LHCN-M2 (cell line): ENCODE data around the gene CSHL1. TPM values are rescaled to one million over a fixed set of nuclear protein-coding genes. Genes with fewer than 3 reads are reported as not detected.
"Not testable (repeated sequence)": the region's sequence is repeated elsewhere in the genome, so short reads cannot be mapped to it uniquely, and the experiment has no call there.

Source experiments
- DNase-seq: peaks from one replicate; pipeline ENCODE4 v3.0.0-alpha.2; 2012; ENCODE audit warnings: low read depth
- total RNA-seq: library from RNA; depleted of rRNA; stranded (reverse); fragments of >200 nt; gene quantifications from 2 replicates; pipeline ENCODE4 v1.2.3, GENCODE V29; 2014

The CSHL1 gene
- total RNA-seq, 1 experiment from 2014 or later, result not detected

GRCh38 chr17:63918789-63919305, 7.8 kb upstream of the CSHL1 start, which contains the start of gene GH1:
TSS of gene GH1 (minus strand) at chr17:63918839. CDS start at chr17:63918776, 63 bp downstream.
- not testable (repeated sequence) for DNase-seq

DNA sequence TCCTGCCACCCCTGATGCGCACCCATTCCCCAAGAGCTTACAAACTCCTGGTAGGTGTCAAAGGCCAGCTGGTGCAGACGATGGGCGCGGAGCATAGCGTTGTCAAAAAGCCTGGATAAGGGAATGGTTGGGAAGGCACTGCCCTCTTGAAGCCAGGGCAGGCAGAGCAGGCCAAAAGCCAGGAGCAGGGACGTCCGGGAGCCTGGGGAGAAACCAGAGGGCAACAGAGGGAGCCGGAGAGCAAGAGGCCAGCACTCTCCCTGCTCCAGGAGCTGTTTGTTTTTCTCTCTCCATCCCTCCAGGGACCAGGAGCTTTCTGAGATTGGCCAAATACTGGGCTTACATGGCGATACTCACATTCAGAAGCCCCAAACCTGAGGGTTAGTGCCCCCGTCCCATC, 7.2 kb upstream of the CSHL1 start:
- DNase-seq, result peak; percentile 11

DNA sequence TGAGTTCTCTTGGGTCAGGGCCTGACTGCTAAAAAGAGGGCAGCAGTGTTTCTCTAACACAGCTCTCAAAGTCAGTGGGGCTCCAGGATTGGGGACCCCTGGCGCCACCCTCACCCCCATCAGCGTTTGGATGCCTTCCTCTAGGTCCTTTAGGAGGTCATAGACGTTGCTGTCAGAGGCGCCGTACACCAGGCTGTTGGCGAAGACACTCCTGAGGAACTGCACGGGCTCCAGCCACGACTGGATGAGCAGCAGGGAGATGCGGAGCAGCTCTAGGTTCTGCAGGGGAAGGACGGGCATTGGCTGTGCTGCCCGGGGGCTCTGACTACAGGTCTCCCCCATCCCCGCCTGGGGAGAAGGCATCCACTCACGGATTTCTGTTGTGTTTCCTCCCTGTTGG, 6.6 kb upstream of the CSHL1 start:
- DNase-seq, result no peak

DNA sequence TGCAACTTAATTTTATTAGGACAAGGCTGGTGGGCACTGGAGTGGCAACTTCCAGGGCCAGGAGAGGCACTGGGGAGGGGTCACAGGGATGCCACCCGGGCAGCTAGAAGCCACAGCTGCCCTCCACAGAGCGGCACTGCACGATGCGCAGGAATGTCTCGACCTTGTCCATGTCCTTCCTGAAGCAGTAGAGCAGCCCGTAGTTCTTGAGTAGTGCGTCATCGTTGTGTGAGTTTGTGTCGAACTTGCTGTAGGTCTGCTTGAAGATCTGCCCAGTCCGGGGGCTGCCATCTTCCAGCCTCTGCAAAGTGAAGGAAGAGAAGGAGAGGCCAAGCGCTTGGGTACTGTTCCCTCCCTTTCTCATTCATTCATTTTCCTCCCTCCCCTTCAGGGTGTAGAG, 6.1 kb upstream of the CSHL1 start:
- not testable (repeated sequence) for DNase-seq

- no peak for DNase-seq
Measured at GRCh38 chr17:63916566-63917185, 5.6 kb upstream of the CSHL1 start.

DNA sequence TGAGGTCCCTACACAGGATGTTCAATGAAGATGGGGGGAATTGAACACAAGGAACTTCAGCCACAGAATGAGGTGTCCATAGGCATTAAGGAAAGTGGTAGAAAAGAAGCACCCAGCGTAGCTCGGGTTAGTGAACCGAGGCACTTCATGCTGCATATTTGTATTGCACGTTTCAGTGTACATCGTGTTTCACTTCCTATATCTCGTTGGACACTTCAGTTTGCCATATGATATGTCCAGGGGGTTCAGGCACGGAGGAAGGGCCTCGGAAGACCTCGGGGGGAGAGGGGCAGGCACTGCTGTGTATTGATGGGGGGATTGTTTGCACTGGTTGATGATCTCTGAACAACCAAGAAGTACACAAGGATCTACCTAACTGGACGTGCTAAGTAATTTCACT, 4.7 kb upstream of the CSHL1 start:
- DNase-seq, result not testable (repeated sequence)

GRCh38 chr17:63914471-63914870, 3.4 kb upstream of the CSHL1 start:
- DNase-seq, result no peak

GRCh38 chr17:63911657-63912100, 621 bp upstream of the CSHL1 start:
- no peak for DNase-seq

GRCh38 chr17:63910096-63910495, 962 bp downstream of the CSHL1 start:
- no peak for DNase-seq

- not testable (repeated sequence) for DNase-seq
Measured at GRCh38 chr17:63909586-63909985, 1.5 kb downstream of the CSHL1 start.

DNA sequence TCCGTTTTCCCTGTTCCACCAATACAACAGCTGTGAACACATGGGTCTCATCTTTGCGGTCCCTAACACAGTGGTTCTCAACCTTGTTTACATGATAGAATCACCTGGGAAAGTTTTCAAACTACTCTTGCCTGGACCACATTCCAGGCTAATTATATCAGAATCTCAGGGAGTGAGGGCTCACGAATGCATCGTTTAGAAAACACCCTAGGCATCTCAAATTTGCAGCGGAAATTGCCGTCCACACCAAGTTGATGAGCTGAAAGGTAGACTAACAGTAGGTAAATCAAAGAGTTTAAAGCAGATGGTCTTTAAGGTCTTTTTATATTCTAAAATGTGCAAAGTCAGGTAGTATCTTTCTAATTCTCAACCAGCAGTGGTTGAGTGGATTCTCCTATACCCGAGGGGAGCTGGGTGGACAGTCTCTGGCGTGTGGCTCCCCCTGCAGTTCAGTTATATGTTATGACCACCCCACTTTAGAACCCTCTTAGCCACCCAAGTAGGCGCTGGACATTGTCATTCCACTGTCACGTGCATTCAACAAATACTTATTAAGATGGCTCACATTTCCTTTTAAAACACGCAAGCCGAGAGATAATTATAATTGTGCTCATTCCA, 3.8 kb downstream of the CSHL1 start:
- DNase-seq, result peak; percentile 49

DNA sequence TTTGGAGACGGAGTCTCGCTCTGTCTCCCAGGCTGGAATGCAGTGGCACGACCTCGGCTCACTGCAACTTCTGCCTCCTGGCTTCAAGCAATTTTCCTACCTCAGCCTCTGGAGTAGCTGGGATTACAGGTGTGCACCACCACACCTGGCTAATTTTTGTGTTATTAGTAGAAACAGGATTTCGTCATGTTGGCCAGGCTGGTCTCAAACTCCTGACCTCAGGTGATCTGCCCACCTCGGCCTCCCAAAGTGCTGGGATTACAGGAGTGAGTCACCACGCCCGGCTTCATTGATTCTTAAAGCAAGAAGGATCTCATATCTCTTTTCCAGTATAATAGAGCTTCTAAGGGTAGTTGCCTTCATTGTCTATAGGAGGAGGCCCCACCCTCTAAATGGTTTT, 6.3 kb downstream of the CSHL1 start:
- DNase-seq, result not testable (repeated sequence)

DNA sequence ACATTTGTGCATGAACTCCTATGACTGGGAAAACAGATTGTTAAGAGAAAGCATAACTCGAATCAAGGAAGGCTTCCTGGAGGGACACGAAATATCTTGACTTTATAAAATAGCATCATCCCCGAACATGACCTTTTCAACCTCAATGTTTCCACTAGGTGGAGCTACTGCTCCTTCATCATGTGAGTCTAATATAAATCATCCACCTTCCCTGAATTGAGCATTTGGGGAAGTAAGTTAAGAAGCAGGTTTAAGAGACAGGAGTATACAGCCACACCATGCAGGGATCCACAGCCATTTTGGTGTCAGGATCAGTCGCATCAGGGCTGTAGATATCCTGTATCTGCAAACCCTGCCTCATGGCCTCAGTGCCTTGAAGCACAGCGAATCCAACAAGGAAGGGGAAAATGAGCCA, 7.3 kb downstream of the CSHL1 start:
- DNase-seq, result not testable (repeated sequence)

DNA sequence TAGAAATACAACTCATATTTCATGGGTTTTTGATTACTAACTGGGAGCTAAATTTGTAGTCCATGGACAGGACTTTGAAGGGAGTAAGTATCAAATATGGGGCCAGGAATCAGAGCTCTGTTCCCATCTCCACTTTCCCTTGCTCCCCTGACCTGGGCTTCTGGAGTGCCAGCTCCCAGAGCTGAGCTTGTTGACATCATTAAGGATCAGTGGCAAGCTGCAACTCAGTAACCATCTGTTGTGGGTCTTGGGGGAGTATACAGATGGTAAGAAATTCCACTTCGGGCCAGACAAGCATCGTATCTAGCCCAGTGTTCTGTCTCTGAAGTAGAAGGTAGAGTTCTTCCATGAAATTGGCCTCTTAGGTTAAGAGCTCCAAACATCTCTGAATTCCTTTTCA, 9.1 kb downstream of the CSHL1 start:
- not testable (repeated sequence) for DNase-seq

DNA sequence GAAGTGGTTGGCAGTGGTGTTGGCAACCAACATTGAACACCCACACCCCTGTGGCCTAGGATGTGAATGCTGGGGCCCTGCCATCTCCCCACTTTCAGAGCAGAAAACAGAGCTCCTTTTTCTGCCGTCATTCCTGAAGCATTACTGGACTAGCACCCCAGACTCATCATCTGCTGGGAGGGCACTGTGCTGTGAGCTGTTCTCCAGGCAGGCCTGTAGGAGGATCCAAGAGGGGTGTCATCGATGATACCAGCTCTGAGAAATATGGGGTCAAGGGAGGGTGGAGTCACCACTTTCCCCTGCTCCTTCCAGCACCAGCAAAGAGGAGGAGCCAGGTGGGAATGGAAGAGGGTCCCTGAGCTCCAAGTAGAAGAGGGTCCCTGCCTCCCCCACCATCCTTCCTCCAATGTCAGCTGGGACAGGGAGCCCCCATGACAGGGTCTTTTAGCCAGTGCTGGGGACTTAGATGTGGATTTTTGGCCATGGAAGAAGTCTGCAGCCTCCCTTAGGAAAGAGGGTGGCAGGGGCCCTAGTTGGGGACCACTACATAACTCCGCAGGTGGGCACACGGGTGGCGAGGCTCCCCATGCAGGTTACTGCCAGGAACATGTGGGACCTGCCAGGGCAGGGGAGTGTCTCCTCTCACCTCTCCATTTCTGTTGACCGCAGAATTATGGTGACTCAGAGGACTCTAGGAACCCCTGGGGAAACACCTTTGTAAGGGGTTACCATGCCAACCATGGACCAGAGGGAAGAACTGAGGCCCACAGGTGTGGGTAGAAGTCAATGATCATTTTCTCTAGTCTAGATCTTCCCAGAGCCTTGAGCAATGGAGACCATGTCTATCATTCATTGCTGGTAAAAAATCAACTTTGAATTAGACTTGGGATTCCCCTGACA, 11.9 kb downstream of the CSHL1 start:
- DNase-seq, result peak; percentile 5

DNA sequence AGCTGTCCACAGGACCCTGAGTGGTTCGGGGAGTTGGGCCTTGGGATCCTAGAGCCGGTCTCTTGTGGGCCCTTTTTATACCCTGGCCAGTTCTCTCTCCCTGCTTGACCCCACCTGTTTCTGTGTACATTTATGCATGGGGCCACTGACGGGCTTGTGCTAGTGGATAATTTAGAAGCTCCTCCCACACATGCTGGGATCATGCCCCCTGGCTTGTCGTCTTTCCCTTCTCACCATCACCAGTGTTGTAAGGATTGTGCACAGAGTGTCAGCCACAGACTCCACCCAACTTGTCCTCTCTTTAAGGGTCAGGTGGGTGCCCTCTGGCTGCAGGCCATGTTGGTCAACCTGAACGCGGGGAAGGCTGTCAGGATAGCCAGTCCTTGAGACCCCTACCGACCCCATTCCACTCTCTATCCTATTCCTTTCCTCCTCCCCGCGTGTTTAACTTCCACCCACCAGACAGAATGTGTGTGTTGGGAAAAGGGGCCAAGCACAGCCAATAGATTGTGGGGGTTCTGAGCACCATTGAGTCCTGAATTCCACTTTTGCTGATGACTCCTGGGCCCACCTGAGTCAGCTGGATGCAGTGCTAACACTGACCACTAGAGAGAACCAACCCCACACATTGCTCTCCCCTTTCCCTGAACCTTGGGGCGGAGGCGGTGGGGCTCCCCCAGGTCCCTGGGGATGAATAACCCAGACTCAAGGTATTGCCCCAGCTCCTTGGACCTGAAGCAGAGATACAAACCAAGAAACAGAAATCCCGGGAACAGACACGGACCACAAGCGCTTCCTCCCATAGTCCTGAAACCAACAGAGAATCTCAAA, 14.3 kb downstream of the CSHL1 start, which contains the start of gene CSH1:
Gene CSH1, minus strand, starts transcription at position 51 of the 831 bp plus-strand sequence. CDS start 63 bp downstream, outside the sequence.
- DNase-seq, result not testable (repeated sequence)

DNA sequence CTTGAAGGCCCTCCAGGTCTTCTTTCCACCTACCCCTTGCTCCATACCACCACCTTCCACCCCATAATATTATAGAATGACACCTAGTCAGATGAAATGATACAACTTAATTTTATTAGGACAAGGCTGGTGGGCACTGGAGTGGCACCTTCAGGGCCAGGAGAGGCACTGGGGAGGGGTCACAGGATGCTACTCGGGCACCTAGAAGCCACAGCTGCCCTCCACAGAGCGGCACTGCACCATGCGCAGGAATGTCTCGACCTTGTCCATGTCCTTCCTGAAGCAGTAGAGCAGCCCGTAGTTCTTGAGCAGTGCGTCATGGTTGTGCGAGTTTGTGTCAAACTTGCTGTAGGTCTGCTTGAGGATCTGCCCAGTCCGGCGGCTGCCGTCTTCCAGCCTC, 16.2 kb downstream of the CSHL1 start:
- DNase-seq, result not testable (repeated sequence)

DNA sequence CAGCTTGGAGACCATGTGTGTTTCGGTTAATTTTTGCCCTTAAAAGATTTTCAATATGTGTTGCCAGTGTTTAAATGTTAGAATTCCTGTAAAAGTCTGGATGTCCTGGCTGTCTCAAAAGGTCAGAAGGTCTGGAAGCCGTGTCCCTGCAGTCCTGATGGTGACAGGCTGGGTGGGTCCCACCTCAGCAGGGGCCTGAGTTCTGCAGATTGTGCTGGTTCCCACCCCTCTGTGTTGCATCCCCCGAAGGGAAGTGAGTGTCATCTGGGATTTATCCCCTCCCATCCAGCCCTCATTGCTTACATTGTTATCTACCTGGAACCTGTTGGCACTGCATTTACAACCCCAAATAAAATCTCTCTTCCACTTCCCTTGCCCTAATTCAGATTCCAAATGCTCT, 17.0 kb downstream of the CSHL1 start:
- DNase-seq, result not testable (repeated sequence)

GRCh38 chr17:63892316-63893037, 18.6 kb downstream of the CSHL1 start:
- DNase-seq, result peak; percentile 2
